Natural killer cell (primary cell): ENCODE measurements around the gene GRK2. TPM values are rescaled to one million over a fixed set of nuclear protein-coding genes. Genes with fewer than 3 reads are reported as not detected.

Experiments
- ATAC-seq, 3 donors: fragments of 150-1000 bp in 2 of 3; fragments of 200-7000 bp in 1 of 3; cut with Tn5 transposase; 1 replicate in 1 of 3; 2 replicates in 2 of 3; pipeline ENCODE4 v1.10.0; 2021; ENCODE audit warnings: mild to moderate bottlenecking in 2 of 3, moderate library complexity in 2 of 3
- DNase-seq, 2 donors: peaks; one replicate each; pipeline versions ENCODE4 v3.0.0 to v3.0.0-alpha.2; 2013 to 2021; ENCODE audit warnings: mixed read lengths in 1 of 2
- H3K27ac ChIP-seq: one replicate; pipeline ENCODE4 v1.5.1; 2013; ENCODE audit warnings: mild to moderate bottlenecking, low read length
- H3K27me3 ChIP-seq: one replicate; pipeline ENCODE4 v1.6.1; 2013; ENCODE audit warnings: low read length; ENCODE audit not compliant: control insufficient read depth, insufficient read depth
- H3K36me3 ChIP-seq: one replicate; pipeline ENCODE4 v1.6.1; 2013; ENCODE audit warnings: low read length; ENCODE audit not compliant: control insufficient read depth, insufficient read depth
- H3K4me1 ChIP-seq: one replicate; pipeline ENCODE4 v1.6.1; 2013; ENCODE audit warnings: low read length; ENCODE audit not compliant: control insufficient read depth, insufficient read depth
- H3K4me3 ChIP-seq: one replicate; pipeline ENCODE4 v1.5.1; 2013; ENCODE audit warnings: low read length
- H3K9me3 ChIP-seq: one replicate; pipeline ENCODE4 v1.6.1; 2013; ENCODE audit warnings: low read length; ENCODE audit not compliant: control insufficient read depth, insufficient read depth
- H3K27ac Mint-ChIP-seq, 2 donors: one replicate each; pipeline ENCODE4 v1.8.0; 2022; ENCODE audit warnings: mild to moderate bottlenecking in 2 of 2, mixed read lengths in 2 of 2, moderate library complexity in 1 of 2
- H3K27me3 Mint-ChIP-seq, 2 donors: one replicate each; pipeline ENCODE4 v1.8.0; 2022; ENCODE audit warnings: low read depth in 2 of 2, mixed read lengths in 2 of 2
- H3K36me3 Mint-ChIP-seq: one replicate; pipeline ENCODE4 v1.8.0; 2022; ENCODE audit warnings: mixed read lengths
- H3K4me1 Mint-ChIP-seq, 2 donors: one replicate each; pipeline ENCODE4 v1.8.0; 2022; ENCODE audit warnings: mixed read lengths in 2 of 2
- H3K4me3 Mint-ChIP-seq: one replicate; pipeline ENCODE4 v1.8.0; 2022; ENCODE audit warnings: mild to moderate bottlenecking, moderate library complexity, mixed read lengths
- H3K9me3 Mint-ChIP-seq, 2 donors: one replicate each; pipeline ENCODE4 v1.8.0; 2022; ENCODE audit warnings: mixed read lengths in 2 of 2
- CTCF ChIP-seq: fragments of 200-600 bp; IDR thresholded peaks from one replicate; pipeline ENCODE4 v1.8.0; 2022; ENCODE audit warnings: antibody characterized with exemption
- WGBS: methylation state at CpG from one replicate; pipeline ENCODE4 v1.1.7; 2013; ENCODE audit warnings: missing lambda C conversion rate; ENCODE audit not compliant: insufficient coverage; 5-methylcytosine and 5-hydroxymethylcytosine counted together
- intact Hi-C: fragments of 100-400 bp; cut with micrococcal nuclease; formaldehyde crosslinking; loops from one replicate; pipeline ENCODE4 v1.14.2; 2022
- total RNA-seq, 4 donors: library from RNA; stranded (reverse); fragments of 120-200 nt in 1 of 4; gene quantifications; one replicate each; pipeline versions ENCODE4 v1.2.3 to v1.2.4, GENCODE V29; 2013 to 2022

Gene GRK2
- total RNA-seq, 3 donors from 2014 or later (not counting 1 experiment from before 2014, with no cell fraction given): 390 to 482 (median 441) TPM

- Mint-ChIP-seq H3K27ac (peak overlapping the region; percentile 96 to 97), H3K27me3 (no peaks in the 10 kb centered on the region), H3K36me3 (no peaks in the 10 kb centered on the region), H3K4me1 (peaks cover 43 to 53% of the 10 kb centered on the region in 2 donors), H3K9me3 (no peaks in the 10 kb centered on the region), H3K4me3 (peak overlapping the region; percentile 45)
- Histone ChIP-seq H3K4me3 (no peak overlapping the region), H3K4me1 (peaks cover 100% of the 10 kb centered on the region), H3K27me3 (no peaks in the 10 kb centered on the region), H3K27ac (peak overlapping the region; percentile 42), H3K36me3 (peaks cover 86% of the 10 kb centered on the region), H3K9me3 (no peaks in the 10 kb centered on the region)
- no peak for ATAC-seq
- no peak for DNase-seq
- no peak for TF ChIP-seq CTCF
- 80% methylated on average over 17 of the region's 17 CpGs for WGBS
- intact Hi-C loops: no loop called here
Measured at GRCh38 chr11:67279589-67280340, 13.5 kb downstream of the GRK2 start.

- no peaks in the 10 kb centered on the region for H3K9me3 Mint-ChIP-seq
- H3K9me3 ChIP-seq: no peaks in the 10 kb centered on the region
- ATAC-seq: no peak
- H3K4me1 Mint-ChIP-seq: peaks cover 42 to 50% of the 10 kb centered on the region in 2 donors
- H3K4me3 Mint-ChIP-seq: no peak overlapping the region
- H3K27ac ChIP-seq: peak overlapping the region; percentile 42
- no peaks in the 10 kb centered on the region for H3K36me3 Mint-ChIP-seq
- no peaks in the 10 kb centered on the region for H3K27me3 Mint-ChIP-seq
- H3K4me1 ChIP-seq: peaks cover 100% of the 10 kb centered on the region
- peaks cover 88% of the 10 kb centered on the region for H3K36me3 ChIP-seq
- intact Hi-C loops: no loop called here
- peak overlapping the region; percentile 96 to 97 for H3K27ac Mint-ChIP-seq
- TF ChIP-seq CTCF: no peak
- no peak overlapping the region for H3K4me3 ChIP-seq
- DNase-seq: no peak
- 71% methylated on average over 13 of the region's 13 CpGs for whole genome bisulfite sequencing
- H3K27me3 ChIP-seq: no peaks in the 10 kb centered on the region
Measured at GRCh38 chr11:67280341-67280787, 14.1 kb downstream of the GRK2 start.

- no peaks in the 10 kb centered on the region for H3K27me3 Mint-ChIP-seq
- H3K4me3 Mint-ChIP-seq: no peak overlapping the region
- Histone ChIP-seq H3K27ac (peak overlapping the region; percentile 42), H3K4me3 (no peak overlapping the region), H3K27me3 (no peaks in the 10 kb centered on the region), H3K9me3 (no peaks in the 10 kb centered on the region), H3K36me3 (peaks cover 89% of the 10 kb centered on the region), H3K4me1 (peaks cover 100% of the 10 kb centered on the region)
- H3K4me1 Mint-ChIP-seq: peaks cover 36 to 50% of the 10 kb centered on the region in 2 donors
- intact Hi-C loops: no loop called here
- ATAC-seq (no peak), DNase-seq (no peak)
- 94% methylated on average over 31 of the region's 31 CpGs for WGBS
- H3K36me3 Mint-ChIP-seq: no peaks in the 10 kb centered on the region
- no peak for TF ChIP-seq CTCF
- peak overlapping the region; percentile 96 to 97 for H3K27ac Mint-ChIP-seq
- no peaks in the 10 kb centered on the region for H3K9me3 Mint-ChIP-seq
Measured at GRCh38 chr11:67280788-67281551, 14.7 kb downstream of the GRK2 start.
